HFF-Myc (cell line): Measurements from ENCODE around the gene MAP3K21.
A peak's percentile ranks its signal among the peaks of the same experiment; 100 is the strongest.

ENCODE experiments used
- DNase-seq: peaks from one replicate; pipeline ENCODE4 v3.0.0-alpha.2; 2011; ENCODE audit warnings: low read depth; ENCODE audit errors: extremely low read depth
- H3K4me3 ChIP-seq: replicated peaks from 2 replicates; pipeline ENCODE4 v1.5.1; 2011; ENCODE audit warnings: low read depth, mild to moderate bottlenecking, control low read depth, low read length
- CTCF ChIP-seq: IDR thresholded peaks from 2 replicates; pipeline ENCODE4 v1.5.1; 2012; ENCODE audit warnings: mild to moderate bottlenecking, low read depth, low read length, control low read depth; ENCODE audit errors: missing control alignments

The MAP3K21 gene

GRCh38 chr1:233304489-233305102, 22.9 kb upstream of the MAP3K21 start:
- no peak overlapping the region for H3K4me3 ChIP-seq
- peak; percentile 65 for TF ChIP-seq CTCF
- DNase-seq = no peak

DNA sequence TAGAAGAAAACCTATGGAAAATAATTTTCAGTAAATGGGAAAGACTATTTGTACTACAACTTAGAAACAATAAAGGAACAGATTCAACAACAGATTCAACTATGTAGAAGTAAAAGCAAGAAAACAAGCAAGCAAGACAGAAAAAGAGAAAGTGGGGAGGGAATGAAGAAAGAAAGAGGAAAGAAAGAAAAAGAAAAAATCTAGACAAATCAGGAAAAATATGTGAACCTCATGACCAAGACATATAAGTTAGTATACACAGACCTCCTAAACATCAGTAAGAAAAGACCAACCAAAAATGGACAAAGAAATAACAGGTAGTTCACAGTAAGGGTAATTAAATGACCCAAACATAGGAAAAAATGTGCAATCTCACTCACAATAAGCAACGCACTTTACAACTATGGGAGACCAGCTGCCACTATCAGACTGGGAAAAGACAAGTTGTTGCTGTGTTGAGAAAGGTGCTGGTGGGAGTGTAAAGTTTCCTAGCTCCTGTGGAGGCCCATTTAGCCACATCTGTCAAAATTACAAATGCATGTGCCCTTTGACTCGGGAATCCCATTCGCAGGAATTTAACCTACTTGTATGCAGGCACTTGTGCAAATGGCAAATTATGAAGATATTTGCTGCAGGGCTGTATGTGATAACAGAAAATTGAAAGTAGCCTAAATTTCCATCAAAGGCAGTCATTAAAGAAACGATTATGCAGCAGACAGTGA, 13.9 kb upstream of the MAP3K21 start:
- no peak overlapping the region for H3K4me3 ChIP-seq
- TF ChIP-seq CTCF = no peak
- DNase-seq = no peak

GRCh38 chr1:233315718-233316301, 11.7 kb upstream of the MAP3K21 start:
- DNase-seq = no peak
- no peak for TF ChIP-seq CTCF
- H3K4me3 ChIP-seq = no peak overlapping the region

GRCh38 chr1:233316473-233316872, 11.1 kb upstream of the MAP3K21 start:
- DNase-seq = no peak
- no peak overlapping the region for H3K4me3 ChIP-seq
- TF ChIP-seq CTCF = no peak

- no peak overlapping the region for H3K4me3 ChIP-seq
- no peak for DNase-seq
- TF ChIP-seq CTCF = no peak
Measured at GRCh38 chr1:233319272-233319671, 8.3 kb upstream of the MAP3K21 start.

DNA sequence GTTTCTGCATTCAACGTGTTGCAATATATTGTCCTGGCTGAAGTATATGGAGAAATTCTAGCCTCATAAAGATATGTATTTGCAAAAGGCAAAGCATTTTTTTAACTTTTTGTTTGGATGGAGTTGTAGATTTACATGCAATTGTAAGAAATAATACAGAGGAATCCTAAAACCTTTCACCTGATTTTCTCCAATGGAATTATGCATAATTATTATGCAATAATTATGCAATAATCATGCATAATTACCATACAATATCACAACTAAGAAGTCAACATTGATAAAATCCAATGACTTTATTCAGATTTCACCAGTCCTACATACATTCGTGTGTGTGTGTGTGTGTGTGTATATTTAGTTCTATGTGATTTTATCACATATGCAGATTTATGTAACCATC, 7.5 kb upstream of the MAP3K21 start:
- no peak overlapping the region for H3K4me3 ChIP-seq
- no peak for TF ChIP-seq CTCF
- DNase-seq = no peak

DNA sequence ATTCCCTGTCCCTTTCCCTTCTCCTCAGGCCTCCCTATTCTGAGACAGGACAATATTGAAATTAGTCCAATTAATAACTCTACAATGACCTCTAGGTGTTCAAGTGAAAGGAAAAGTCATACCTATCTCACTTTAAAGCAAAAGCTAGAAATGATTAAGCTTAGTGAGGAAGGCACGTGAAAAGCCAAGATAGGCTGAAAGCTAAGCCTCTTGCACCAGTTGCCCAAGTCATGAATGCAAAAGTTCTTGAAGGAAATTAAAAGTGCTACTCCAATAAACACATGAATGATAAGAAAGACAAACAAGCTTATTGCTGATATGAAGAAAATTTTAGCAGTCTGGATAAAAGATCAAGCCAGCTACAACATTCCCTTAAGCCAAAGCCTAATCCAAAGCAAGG, 3.8 kb upstream of the MAP3K21 start:
- DNase-seq = no peak
- no peak for TF ChIP-seq CTCF
- H3K4me3 ChIP-seq = no peak overlapping the region
